SIG-M5 treated with dmso at 0.1 percent for 504 hours (cell line): ENCODE data around the gene CEACAM21.
A peak's percentile ranks its signal among the peaks of the same experiment; 100 is the strongest.

Experiments used
- DNase-seq: peaks from one replicate; lab custom pipeline; 2025; ENCODE audit not compliant: unreplicated experiment; lab: John Stamatoyannopoulos, UW

CEACAM21 gene

DNA sequence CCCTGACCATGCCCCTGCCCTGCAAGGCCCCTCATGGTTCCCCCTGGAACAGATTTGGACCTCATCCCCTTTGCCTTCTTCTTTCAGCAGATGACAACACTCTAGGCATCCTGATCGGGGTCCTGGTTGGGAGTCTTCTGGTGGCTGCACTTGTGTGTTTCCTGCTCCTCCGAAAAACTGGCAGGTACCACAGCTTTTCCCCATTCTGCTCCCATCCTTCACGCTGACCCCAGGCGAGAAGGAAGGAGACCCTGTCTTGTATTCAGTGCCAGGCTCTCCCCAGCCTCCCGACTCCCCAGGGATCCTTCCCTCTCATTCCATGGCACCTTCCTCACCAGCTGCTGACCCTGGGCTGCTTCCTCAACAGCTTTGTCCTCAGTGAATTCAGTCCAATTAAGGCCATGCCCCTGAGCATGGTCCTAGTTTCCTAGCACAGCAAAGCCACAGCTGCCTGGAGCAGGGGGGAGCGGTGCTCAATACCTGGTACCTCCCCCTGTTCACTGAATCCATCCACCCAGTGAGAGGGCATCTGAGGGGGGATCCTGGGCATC lies 8.4 kb downstream of the CEACAM21 start:
- DNase-seq, result no peak

DNA sequence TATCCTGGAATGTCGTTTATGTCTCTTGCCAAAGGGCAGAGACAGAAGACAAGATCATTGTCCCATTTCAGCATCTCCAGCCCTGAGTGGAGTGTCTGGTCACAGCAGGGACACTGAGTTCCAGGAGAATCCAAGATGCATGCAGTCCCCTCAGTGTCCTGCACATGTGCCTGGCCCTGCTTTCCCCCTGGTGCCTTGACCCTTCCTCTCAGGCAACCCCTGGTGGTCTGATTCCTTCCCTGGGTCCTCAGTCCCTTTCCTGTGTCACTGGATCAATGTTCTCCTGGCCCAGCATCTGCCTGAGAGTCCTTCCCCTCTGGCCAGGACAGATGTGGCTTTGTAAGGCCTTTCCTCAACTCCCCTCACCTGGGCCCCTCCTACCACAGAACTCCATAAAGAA lies 9.0 kb downstream of the CEACAM21 start:
- DNase-seq, result no peak

- DNase-seq, result no peak
Measured at GRCh38 chr19:41586064-41586463, 10.1 kb downstream of the CEACAM21 start.

- DNase-seq, result no peak
Measured at GRCh38 chr19:41587101-41587837, 11.3 kb downstream of the CEACAM21 start.

DNA sequence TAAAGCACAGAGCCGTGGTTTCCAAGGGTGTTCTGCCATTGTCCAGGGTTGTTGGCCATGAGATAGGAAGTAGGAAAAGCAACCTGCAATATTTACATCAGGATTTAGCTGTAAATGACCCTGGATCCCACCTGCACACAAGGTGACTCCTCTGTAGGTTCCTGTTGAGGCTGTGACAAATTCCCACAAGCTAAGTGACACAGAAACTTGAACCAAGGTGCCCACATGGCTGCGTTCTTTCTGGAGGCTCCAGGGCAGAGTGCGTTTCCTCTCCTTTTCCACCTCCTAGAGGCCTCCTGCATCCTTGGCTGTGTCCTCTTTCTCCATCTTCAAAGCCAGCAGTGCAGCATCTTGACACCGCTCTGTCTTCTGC lies 11.9 kb downstream of the CEACAM21 start:
- DNase-seq, result no peak

DNA sequence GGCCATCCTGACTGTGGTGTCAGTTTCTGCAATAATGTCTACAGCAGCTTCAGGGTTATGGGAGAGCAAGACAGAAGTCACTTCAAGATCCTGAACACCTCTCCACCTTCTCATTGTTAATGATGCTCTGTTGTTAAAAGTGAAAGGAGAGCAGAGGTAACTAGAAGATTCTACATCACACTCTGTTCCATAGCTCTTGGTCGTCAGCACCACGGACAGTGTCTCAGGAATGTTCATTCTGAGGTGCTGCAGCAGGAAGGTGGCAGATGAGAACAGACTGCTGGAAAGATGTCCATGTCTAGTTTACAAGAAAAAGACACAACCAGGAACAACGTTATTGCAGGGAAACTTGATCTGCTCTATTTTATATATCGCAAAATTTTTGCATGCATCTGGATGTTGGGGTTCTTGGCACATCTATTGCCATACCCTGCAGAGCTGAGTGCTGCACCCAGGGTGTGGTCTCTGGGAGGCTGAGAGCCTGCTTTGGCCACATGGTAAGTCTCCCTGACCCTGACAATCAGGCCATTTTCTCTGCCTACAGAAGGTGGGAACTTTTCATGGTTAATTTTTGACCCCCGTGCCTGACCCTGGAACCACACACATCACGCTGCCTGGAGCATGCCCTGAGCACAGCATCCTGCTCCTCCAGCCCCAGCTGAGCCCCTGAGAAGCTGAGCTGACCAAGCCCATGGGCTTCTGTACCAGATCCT lies 12.7 kb downstream of the CEACAM21 start:
- peak; percentile 7 for DNase-seq

- no peak for DNase-seq
Measured at GRCh38 chr19:41589371-41589770, 13.4 kb downstream of the CEACAM21 start.

- no peak for DNase-seq
Measured at GRCh38 chr19:41590936-41591335, 15.0 kb downstream of the CEACAM21 start.

- DNase-seq, result no peak
Measured at GRCh38 chr19:41591951-41592562, 16.1 kb downstream of the CEACAM21 start.

DNA sequence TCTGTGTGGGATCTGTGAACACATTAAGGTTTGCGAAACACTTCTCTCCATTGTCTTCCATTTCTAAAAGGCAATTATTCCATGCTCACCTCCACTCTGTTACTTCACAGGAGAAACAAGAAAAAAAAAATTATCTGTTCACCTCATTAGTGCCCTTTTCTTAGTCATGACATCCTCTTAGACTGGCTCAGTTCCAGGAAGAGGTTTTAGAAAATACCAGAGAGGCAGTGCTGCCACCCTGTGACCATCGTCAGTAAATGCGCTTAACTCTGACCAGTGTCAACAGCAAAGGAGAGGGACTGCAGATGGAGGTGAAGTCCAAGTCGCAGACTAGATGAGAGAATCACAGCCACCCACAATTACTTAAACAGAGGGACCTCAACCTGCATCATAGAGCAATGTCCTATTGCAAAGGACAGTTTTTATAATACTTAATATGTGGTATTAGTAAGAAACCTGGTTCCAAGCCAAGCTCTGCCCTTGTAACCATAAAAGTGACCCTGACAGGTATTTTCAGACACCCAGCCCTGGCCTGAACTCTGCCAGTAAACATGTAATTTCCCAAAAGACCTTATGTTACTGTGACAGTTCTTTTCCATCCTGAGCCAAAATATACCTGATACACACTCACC lies 19.4 kb downstream of the CEACAM21 start:
- peak; percentile 86 for DNase-seq

- no peak for DNase-seq
Measured at GRCh38 chr19:41595890-41596280, 19.9 kb downstream of the CEACAM21 start.

DNA sequence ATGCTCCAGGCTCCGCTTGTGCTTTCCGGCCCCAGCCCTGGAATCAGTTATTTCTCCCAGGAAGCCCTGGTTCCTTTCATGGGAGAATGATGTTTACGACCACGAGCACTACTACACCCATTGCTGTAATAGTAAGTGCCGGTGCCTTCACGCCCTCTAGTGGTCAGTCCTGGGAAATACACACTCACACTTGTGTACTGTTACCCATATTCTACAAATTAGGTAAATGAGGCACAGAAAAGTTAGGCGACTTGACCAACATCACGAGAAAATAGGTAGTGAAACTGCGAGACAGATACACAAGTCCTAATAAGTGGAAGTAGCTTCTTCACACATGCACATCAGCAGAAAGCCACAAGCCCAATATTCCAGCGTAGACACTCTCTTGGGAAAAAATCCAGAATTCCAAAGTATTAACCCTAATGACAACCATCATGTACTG lies 21.7 kb downstream of the CEACAM21 start:
- peak; percentile 80 for DNase-seq

GRCh38 chr19:41599175-41599966 lies 23.4 kb downstream of the CEACAM21 start:
- DNase-seq, result no peak

- DNase-seq, result no peak
Measured at GRCh38 chr19:41601771-41602170, 25.8 kb downstream of the CEACAM21 start.

DNA sequence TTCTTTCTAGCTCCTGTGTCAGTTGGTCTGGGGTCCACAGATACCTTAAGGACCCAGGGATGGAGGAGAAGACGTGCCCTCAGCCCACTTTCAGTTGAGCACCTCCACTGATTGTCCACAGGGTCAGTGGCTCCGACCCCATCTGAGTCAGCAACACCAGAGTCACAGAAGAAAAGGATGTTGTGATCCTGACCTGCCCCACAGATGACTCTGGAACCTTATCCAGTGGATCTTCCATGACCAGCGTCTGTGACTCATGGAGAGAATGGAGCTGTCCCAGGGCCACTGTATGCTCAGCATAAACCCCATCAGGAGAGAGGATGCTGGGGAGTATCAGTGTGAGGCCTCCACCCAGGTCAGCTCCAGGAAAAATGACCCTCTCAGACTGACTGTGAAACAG lies 28.9 kb downstream of the CEACAM21 start:
- no peak for DNase-seq

GRCh38 chr19:41606215-41606837 lies 30.4 kb downstream of the CEACAM21 start:
- DNase-seq, result no peak

GRCh38 chr19:41607668-41608067 lies 31.7 kb downstream of the CEACAM21 start:
- no peak for DNase-seq

- no peak for DNase-seq
Measured at GRCh38 chr19:41610789-41611188, 34.8 kb downstream of the CEACAM21 start.

GRCh38 chr19:41612483-41612882 lies 36.5 kb downstream of the CEACAM21 start:
- DNase-seq, result peak; percentile 71

- no peak for DNase-seq
Measured at GRCh38 chr19:41615207-41615606, 39.2 kb downstream of the CEACAM21 start.
